ENCODE data around the gene ZNF778. TPM values are rescaled to one million over a fixed set of nuclear protein-coding genes. Genes with fewer than 3 reads are reported as not detected.

ZNF778 gene
- total RNA-seq, 1 experiment from 2014 or later = 19.5 TPM

GRCh38 chr16:89282523-89282922 lies 65.0 kb downstream of the ZNF778 start:
- H3K9me2 ChIP-seq (ENCODE audit: insufficient read depth) = no peaks in the 10 kb centered on the region
- DNase-seq (ENCODE audit: low read depth, low spot score) = no peak
- TF ChIP-seq CTCF (IDR thresholded peaks at IDR 0.05 in 2 of 3, conservative IDR thresholded peaks at IDR 0.05 in 1 of 3; ENCODE audit: borderline replicate concordance in 1 of 3, insufficient read depth in 1 of 3, low read depth in 2 of 3, low read length in 2 of 3) = no peak
- no peaks in the 10 kb centered on the region for H3K9me3 ChIP-seq (ENCODE audit: control insufficient read depth in 1 of 2, insufficient read depth in 1 of 2, low read depth in 1 of 2, low read length in 2 of 2)
- ChIA-PET POLR2A (no interaction called here), CTCF (no interaction called here), RAD21 (ENCODE audit: low non-redundant PET in 1 of 2, low total read pairs in 2 of 2, uncharacterized antibody in 2 of 2, unreplicated experiment in 2 of 2) (no interaction called here)
- H4K20me1 ChIP-seq (ENCODE audit: insufficient read depth) = peaks cover 3% of the 10 kb centered on the region; the same call in 1 of the 2 replicates
- no peaks in the 10 kb centered on the region for H3K4me1 ChIP-seq (ENCODE audit: control insufficient read depth in 1 of 2, insufficient read depth in 2 of 2, low read length in 2 of 2)
- no peak overlapping the region for H3K27ac ChIP-seq (ENCODE audit: low read depth, low read length)
- H3K27me3 ChIP-seq (ENCODE audit: insufficient read depth, low read length) = no peaks in the 10 kb centered on the region
- H2AFZ ChIP-seq (ENCODE audit: low read depth, low read length, poor library complexity, severe bottlenecking) = no peak overlapping the region
- H3K9ac ChIP-seq (ENCODE audit: low read length) = no peak overlapping the region
- peaks cover 12% of the 10 kb centered on the region; the same call in 1 of the 2 replicates for H3K79me2 ChIP-seq (ENCODE audit: insufficient read depth, low read length)
- no peak for ATAC-seq
- no peak overlapping the region for H3K4me3 ChIP-seq (replicated peaks in 1 of 2; ENCODE audit: low read depth in 1 of 2, low read length in 2 of 2)
- peaks cover 52 to 58% of the 10 kb centered on the region in 2 experiments; a peak in 3 of 4 replicates for H3K36me3 ChIP-seq (ENCODE audit: control insufficient read depth in 1 of 2, insufficient read depth in 2 of 2, low read length in 2 of 2)
- intact Hi-C loops (cut with micrococcal nuclease) = no loop called here
- BruUV-seq (replicated peaks) = no TSS peak
- H3K4me2 ChIP-seq (ENCODE audit: low read length) = no peak overlapping the region

GRCh38 chr16:89283449-89283848 lies 65.9 kb downstream of the ZNF778 start:
- Histone ChIP-seq H3K4me3 (replicated peaks in 1 of 2; ENCODE audit: low read depth in 1 of 2, low read length in 2 of 2) (no peak overlapping the region), H3K79me2 (ENCODE audit: insufficient read depth, low read length) (peaks cover 19% of the 10 kb centered on the region; the same call in 1 of the 2 replicates), H3K36me3 (ENCODE audit: control insufficient read depth in 1 of 2, insufficient read depth in 2 of 2, low read length in 2 of 2) (peaks cover 53 to 66% of the 10 kb centered on the region in 2 experiments; a peak in 3 of 4 replicates), H3K4me1 (ENCODE audit: control insufficient read depth in 1 of 2, insufficient read depth in 2 of 2, low read length in 2 of 2) (no peaks in the 10 kb centered on the region), H3K9me3 (ENCODE audit: control insufficient read depth in 1 of 2, insufficient read depth in 1 of 2, low read depth in 1 of 2, low read length in 2 of 2) (no peaks in the 10 kb centered on the region), H3K9me2 (ENCODE audit: insufficient read depth) (no peaks in the 10 kb centered on the region), H3K27ac (ENCODE audit: low read depth, low read length) (no peak overlapping the region), H2AFZ (ENCODE audit: low read depth, low read length, poor library complexity, severe bottlenecking) (no peak overlapping the region), H3K4me2 (ENCODE audit: low read length) (no peak overlapping the region), H3K9ac (ENCODE audit: low read length) (no peak overlapping the region), H3K27me3 (ENCODE audit: insufficient read depth, low read length) (no peaks in the 10 kb centered on the region), H4K20me1 (ENCODE audit: insufficient read depth) (peaks cover 3% of the 10 kb centered on the region; the same call in 1 of the 2 replicates)
- ChIA-PET RAD21 (ENCODE audit: low non-redundant PET in 1 of 2, low total read pairs in 2 of 2, uncharacterized antibody in 2 of 2, unreplicated experiment in 2 of 2) (no interaction called here), POLR2A (no interaction called here), CTCF (no interaction called here)
- TF ChIP-seq ELF1 (IDR thresholded peaks at IDR 0.05; ENCODE audit: borderline replicate concordance, low read depth) (no peak), POLR2A (IDR thresholded peaks at IDR 0.05; ENCODE audit: borderline replicate concordance, extremely low read depth, insufficient read depth, insufficient read length) (no peak), CBX3 (IDR thresholded peaks at IDR 0.05; ENCODE audit: low read depth) (no peak), POLR2AphosphoS5 (IDR thresholded peaks at IDR 0.05; ENCODE audit: low read depth, low read length) (no peak), CEBPB (IDR thresholded peaks at IDR 0.05; ENCODE audit: low read depth) (no peak), SIN3A (IDR thresholded peaks at IDR 0.05; ENCODE audit: low read depth) (no peak)
- TF ChIP-seq, protein P1, sequence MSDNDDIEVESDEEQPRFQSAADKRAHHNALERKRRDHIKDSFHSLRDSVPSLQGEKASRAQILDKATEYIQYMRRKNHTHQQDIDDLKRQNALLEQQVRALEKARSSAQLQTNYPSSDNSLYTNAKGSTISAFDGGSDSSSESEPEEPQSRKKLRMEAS (IDR thresholded peaks at IDR 0.05) = no peak
- TF ChIP-seq, protein P2, sequence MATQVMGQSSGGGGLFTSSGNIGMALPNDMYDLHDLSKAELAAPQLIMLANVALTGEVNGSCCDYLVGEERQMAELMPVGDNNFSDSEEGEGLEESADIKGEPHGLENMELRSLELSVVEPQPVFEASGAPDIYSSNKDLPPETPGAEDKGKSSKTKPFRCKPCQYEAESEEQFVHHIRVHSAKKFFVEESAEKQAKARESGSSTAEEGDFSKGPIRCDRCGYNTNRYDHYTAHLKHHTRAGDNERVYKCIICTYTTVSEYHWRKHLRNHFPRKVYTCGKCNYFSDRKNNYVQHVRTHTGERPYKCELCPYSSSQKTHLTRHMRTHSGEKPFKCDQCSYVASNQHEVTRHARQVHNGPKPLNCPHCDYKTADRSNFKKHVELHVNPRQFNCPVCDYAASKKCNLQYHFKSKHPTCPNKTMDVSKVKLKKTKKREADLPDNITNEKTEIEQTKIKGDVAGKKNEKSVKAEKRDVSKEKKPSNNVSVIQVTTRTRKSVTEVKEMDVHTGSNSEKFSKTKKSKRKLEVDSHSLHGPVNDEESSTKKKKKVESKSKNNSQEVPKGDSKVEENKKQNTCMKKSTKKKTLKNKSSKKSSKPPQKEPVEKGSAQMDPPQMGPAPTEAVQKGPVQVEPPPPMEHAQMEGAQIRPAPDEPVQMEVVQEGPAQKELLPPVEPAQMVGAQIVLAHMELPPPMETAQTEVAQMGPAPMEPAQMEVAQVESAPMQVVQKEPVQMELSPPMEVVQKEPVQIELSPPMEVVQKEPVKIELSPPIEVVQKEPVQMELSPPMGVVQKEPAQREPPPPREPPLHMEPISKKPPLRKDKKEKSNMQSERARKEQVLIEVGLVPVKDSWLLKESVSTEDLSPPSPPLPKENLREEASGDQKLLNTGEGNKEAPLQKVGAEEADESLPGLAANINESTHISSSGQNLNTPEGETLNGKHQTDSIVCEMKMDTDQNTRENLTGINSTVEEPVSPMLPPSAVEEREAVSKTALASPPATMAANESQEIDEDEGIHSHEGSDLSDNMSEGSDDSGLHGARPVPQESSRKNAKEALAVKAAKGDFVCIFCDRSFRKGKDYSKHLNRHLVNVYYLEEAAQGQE (IDR thresholded peaks at IDR 0.05; ENCODE audit: low read depth) = no peak
- intact Hi-C loops (cut with micrococcal nuclease) = no loop called here
- ATAC-seq (no peak), DNase-seq (ENCODE audit: low read depth, low spot score) (no peak)
- BruUV-seq (replicated peaks) = no TSS peak
